Measurements from ENCODE around the gene TBL1X. TPM values are rescaled to one million over a fixed set of nuclear protein-coding genes. Genes with fewer than 3 reads are reported as not detected.

Gene TBL1X
- total RNA-seq, 1 donor from 2014 or later: 26.4 TPM

GRCh38 chrX:9542106-9542760 lies 77.4 kb downstream of the TBL1X start:
- no peaks in the 10 kb centered on the region for H3K9me3 Mint-ChIP-seq (ENCODE audit: unreplicated experiment)
- peaks cover 11% of the 10 kb centered on the region for H3K4me1 Mint-ChIP-seq (ENCODE audit: low read depth, unreplicated experiment)
- Histone ChIP-seq H3K4me3 (ENCODE audit: insufficient read depth, low read depth, low read length) (no peak overlapping the region), H3K4me2 (ENCODE audit: low read length) (no peak overlapping the region), H3K27ac (ENCODE audit: low read depth, low read length) (no peak overlapping the region), H3K27me3 (ENCODE audit: insufficient read depth, low read length) (no peaks in the 10 kb centered on the region), H3K4me1 (ENCODE audit: insufficient read depth, low read length) (no peaks in the 10 kb centered on the region), H3K9ac (ENCODE audit: low read length) (no peak overlapping the region), H3K79me2 (ENCODE audit: insufficient read depth, low read length) (no peaks in the 10 kb centered on the region), H3K36me3 (ENCODE audit: insufficient read depth, low read length) (no peaks in the 10 kb centered on the region), H3K9me3 (ENCODE audit: insufficient read depth, low read depth, low read length) (no peaks in the 10 kb centered on the region), H4K20me1 (ENCODE audit: insufficient read depth, low read length) (no peaks in the 10 kb centered on the region), H2AFZ (ENCODE audit: low read depth, low read length) (no peak overlapping the region)
- FAIRE-seq: peak; percentile 80
- peak overlapping the region; percentile 26 for H3K27ac Mint-ChIP-seq (ENCODE audit: unreplicated experiment)
- TF ChIP-seq CTCF (IDR thresholded peaks at IDR 0.05; ENCODE audit: insufficient read depth, low read depth, low read length): no peak
- no peak for TF ChIP-seq EZH2 (IDR thresholded peaks at IDR 0.05; ENCODE audit: insufficient read depth, low read length)
- peak; percentile 71 for DNase-seq (ENCODE audit: low read depth)
- no peaks in the 10 kb centered on the region for H3K27me3 Mint-ChIP-seq (ENCODE audit: low read depth, unreplicated experiment)
- no peak overlapping the region for H3K4me3 Mint-ChIP-seq (ENCODE audit: unreplicated experiment)
- peaks cover 4% of the 10 kb centered on the region for H3K36me3 Mint-ChIP-seq (ENCODE audit: low read depth, unreplicated experiment)

GRCh38 chrX:9542761-9543111 lies 77.9 kb downstream of the TBL1X start:
- Histone ChIP-seq H3K27me3 (ENCODE audit: insufficient read depth, low read length) (no peaks in the 10 kb centered on the region), H3K4me1 (ENCODE audit: insufficient read depth, low read length) (no peaks in the 10 kb centered on the region), H3K4me3 (ENCODE audit: insufficient read depth, low read depth, low read length) (no peak overlapping the region), H3K79me2 (ENCODE audit: insufficient read depth, low read length) (no peaks in the 10 kb centered on the region), H2AFZ (ENCODE audit: low read depth, low read length) (no peak overlapping the region), H3K36me3 (ENCODE audit: insufficient read depth, low read length) (no peaks in the 10 kb centered on the region), H3K9ac (ENCODE audit: low read length) (no peak overlapping the region), H3K4me2 (ENCODE audit: low read length) (no peak overlapping the region), H3K27ac (ENCODE audit: low read depth, low read length) (no peak overlapping the region), H4K20me1 (ENCODE audit: insufficient read depth, low read length) (no peaks in the 10 kb centered on the region), H3K9me3 (ENCODE audit: insufficient read depth, low read depth, low read length) (no peaks in the 10 kb centered on the region)
- Mint-ChIP-seq H3K4me1 (ENCODE audit: low read depth, unreplicated experiment) (peaks cover 9% of the 10 kb centered on the region), H3K27me3 (ENCODE audit: low read depth, unreplicated experiment) (no peaks in the 10 kb centered on the region), H3K36me3 (ENCODE audit: low read depth, unreplicated experiment) (peaks cover 4% of the 10 kb centered on the region), H3K9me3 (ENCODE audit: unreplicated experiment) (no peaks in the 10 kb centered on the region), H3K4me3 (ENCODE audit: unreplicated experiment) (no peak overlapping the region), H3K27ac (ENCODE audit: unreplicated experiment) (peak overlapping the region; percentile 26)
- TF ChIP-seq CTCF (IDR thresholded peaks at IDR 0.05; ENCODE audit: insufficient read depth, low read depth, low read length): no peak
- no peak for TF ChIP-seq EZH2 (IDR thresholded peaks at IDR 0.05; ENCODE audit: insufficient read depth, low read length)
- FAIRE-seq: no peak
- no peak for DNase-seq (ENCODE audit: low read depth)

- peaks cover 4% of the 10 kb centered on the region for H3K9me3 Mint-ChIP-seq (ENCODE audit: unreplicated experiment)
- no peak for FAIRE-seq
- H3K4me3 Mint-ChIP-seq (ENCODE audit: unreplicated experiment): no peak overlapping the region
Observed at GRCh38 chrX:9555354-9555753, 90.5 kb downstream of the TBL1X start.

More at GRCh38 chrX:9555354-9555753, 90.5 kb downstream of the TBL1X start:
- Histone ChIP-seq H3K9me3 (ENCODE audit: insufficient read depth, low read depth, low read length) (no peaks in the 10 kb centered on the region), H3K79me2 (ENCODE audit: insufficient read depth, low read length) (no peaks in the 10 kb centered on the region), H3K27me3 (ENCODE audit: insufficient read depth, low read length) (no peaks in the 10 kb centered on the region), H3K36me3 (ENCODE audit: insufficient read depth, low read length) (no peaks in the 10 kb centered on the region), H4K20me1 (ENCODE audit: insufficient read depth, low read length) (no peaks in the 10 kb centered on the region), H3K4me2 (ENCODE audit: low read length) (no peak overlapping the region), H2AFZ (ENCODE audit: low read depth, low read length) (no peak overlapping the region), H3K27ac (ENCODE audit: low read depth, low read length) (no peak overlapping the region), H3K4me1 (ENCODE audit: insufficient read depth, low read length) (no peaks in the 10 kb centered on the region), H3K9ac (ENCODE audit: low read length) (no peak overlapping the region), H3K4me3 (ENCODE audit: insufficient read depth, low read depth, low read length) (no peak overlapping the region)
- H3K27me3 Mint-ChIP-seq (ENCODE audit: low read depth, unreplicated experiment): no peaks in the 10 kb centered on the region
- DNase-seq (ENCODE audit: low read depth): no peak
- H3K4me1 Mint-ChIP-seq (ENCODE audit: low read depth, unreplicated experiment): peaks cover 3% of the 10 kb centered on the region
- H3K27ac Mint-ChIP-seq (ENCODE audit: unreplicated experiment): no peak overlapping the region
- peaks cover 2% of the 10 kb centered on the region for H3K36me3 Mint-ChIP-seq (ENCODE audit: low read depth, unreplicated experiment)
- TF ChIP-seq CTCF (IDR thresholded peaks at IDR 0.05; ENCODE audit: insufficient read depth, low read depth, low read length): no peak
- no peak for TF ChIP-seq EZH2 (IDR thresholded peaks at IDR 0.05; ENCODE audit: insufficient read depth, low read length)

All from astrocyte (in vitro differentiated cells and primary cell).